K562 (cell line): ENCODE results near the gene DNAJC11. TPM values are rescaled to one million over a fixed set of nuclear protein-coding genes. Genes with fewer than 3 reads are reported as not detected.

ENCODE experiments used
- CBX5 ChIP-seq: IDR thresholded peaks from 2 replicates; pipeline ENCODE4 v1.6.1; 2014; ENCODE audit warnings: low read depth, borderline replicate concordance
- CREBBP ChIP-seq: IDR thresholded peaks from one replicate; pipeline ENCODE4 v1.6.1; 2012; ENCODE audit warnings: low read depth, mild to moderate bottlenecking, control low read depth, inconsistent platforms, low read length
- HDAC8 ChIP-seq: fragments of 450-650 bp; IDR thresholded peaks from 2 replicates; pipeline ENCODE4 v1.6.1; 2016; ENCODE audit warnings: mild to moderate bottlenecking, missing genetic modification characterization, moderate library complexity, missing compliant biosample characterization
- HNRNPH1 ChIP-seq: fragments of 200-400 bp; formaldehyde crosslinking; optimal IDR thresholded peaks from 2 replicates; pipeline ENCODE3; 2017; ENCODE audit warnings: low read depth, mild to moderate bottlenecking, low read length, moderate library complexity
- KAT7 ChIP-seq: sonication (generic); formaldehyde crosslinking; IDR thresholded peaks from 2 replicates; pipeline ENCODE4 v1.8.0; 2022; ENCODE audit warnings: missing genetic modification reagents, mild to moderate bottlenecking, borderline replicate concordance
- KDM2B ChIP-seq: fragments of 250-450 bp; sonication (Bioruptor Pico); IDR thresholded peaks from 2 replicates; pipeline ENCODE4 v1.8.0; 2021; ENCODE audit warnings: mild to moderate bottlenecking, moderate library complexity
- NFRKB ChIP-seq: fragments of 450-650 bp; IDR thresholded peaks from 2 replicates; pipeline ENCODE4 v1.6.1; 2016; ENCODE audit warnings: low read depth
- NUFIP1 ChIP-seq: fragments of 450-650 bp; IDR thresholded peaks from 2 replicates; pipeline ENCODE4 v1.6.1; 2018; ENCODE audit not compliant: partially characterized antibody
- POLR2H ChIP-seq: IDR thresholded peaks from 2 replicates; pipeline ENCODE4 v1.6.1; 2016; ENCODE audit warnings: missing genetic modification characterization, low read depth, mild to moderate bottlenecking, control low read depth, missing compliant biosample characterization, moderate library complexity
- PTBP1 ChIP-seq: fragments of 200-400 bp; formaldehyde crosslinking; IDR thresholded peaks from 2 replicates; pipeline ENCODE4 v1.6.1; 2017; ENCODE audit warnings: low read depth, low read length
- TAF7 ChIP-seq: fragments of 450-650 bp; IDR thresholded peaks from 2 replicates; pipeline ENCODE4 v1.6.1; 2016; ENCODE audit warnings: missing genetic modification characterization, missing compliant biosample characterization
- TEAD2 ChIP-seq: fragments of 450-650 bp; IDR thresholded peaks from 2 replicates; pipeline ENCODE4 v1.6.1; 2016; ENCODE audit warnings: missing genetic modification characterization, control low read depth, missing compliant biosample characterization
- YY1 ChIP-seq, 3 experiments: IDR thresholded peaks; 2 replicates each; pipeline ENCODE4 v1.6.1; 2011; ENCODE audit warnings: low read length in 2 of 3, mild to moderate bottlenecking in 2 of 3, moderate library complexity in 2 of 3, borderline replicate concordance in 1 of 3, control low read depth in 1 of 3, low read depth in 1 of 3; ENCODE audit not compliant: insufficient read depth in 3 of 3, insufficient replicate concordance in 2 of 3, control insufficient read depth in 1 of 3, insufficient read length in 1 of 3; ENCODE audit errors: extremely low read depth in 1 of 3
- ZNF347 ChIP-seq: fragments of 450-650 bp; formaldehyde crosslinking; IDR thresholded peaks from 2 replicates; pipeline ENCODE4 v1.4.0; 2020; ENCODE audit warnings: low read depth, mild to moderate bottlenecking, moderate library complexity
- ZNF507 ChIP-seq: conservative IDR thresholded peaks from 2 replicates; pipeline ENCODE4 v1.6.1; 2017; ENCODE audit warnings: missing genetic modification characterization, missing compliant biosample characterization
- polyA plus RNA-seq, 8 experiments: library from polyadenylated mRNA; depleted of rRNA in 4 of 8; stranded (reverse) in 5 of 8; unstranded in 3 of 8; fragments of >200 nt; fragmentation: Nextera tagmentation in 2 of 8; fragmentation: Illumina TruSeq in 1 of 8; extraction: Ambion mirVana in 2 of 8; extraction: Trizol in 1 of 8; gene quantifications; 2 replicates each; pipeline versions ENCODE4 v1.2.1 to v1.2.3, GENCODE V29; 2011 to 2014; ENCODE audit warnings: inconsistent platforms in 1 of 8, missing spikeins in 1 of 8
- total RNA-seq, 7 experiments: library from RNA; depleted of rRNA in 6 of 7; stranded (reverse); fragments of >200 nt in 6 of 7; fragmentation: Illumina TruSeq in 2 of 7; extraction: Trizol in 2 of 7; gene quantifications; 2 replicates each; pipeline versions ENCODE4 v1.2.1 to v1.2.3, GENCODE V29; 2011 to 2021; ENCODE audit warnings: low replicate concordance in 1 of 7
- TF ChIP-seq, protein P1 (sequence below), 2 experiments: fragments of 150-350 bp in 1 of 2; IDR thresholded peaks; 2 replicates each; pipeline ENCODE4 v1.6.1; 2012 to 2016; ENCODE audit warnings: low read depth in 2 of 2, low read length in 2 of 2, mild to moderate bottlenecking in 1 of 2, moderate library complexity in 1 of 2
- TF ChIP-seq, protein P2 (sequence below): IDR thresholded peaks from 2 replicates; pipeline ENCODE4 v1.6.1; 2014; ENCODE audit warnings: antibody characterized with exemption
- TF ChIP-seq, protein P3 (sequence below): fragments of 250-450 bp; sonication (Bioruptor Pico); IDR thresholded peaks from 2 replicates; pipeline ENCODE4 v1.8.0; 2022; ENCODE audit warnings: moderate library complexity, mild to moderate bottlenecking, inconsistent platforms
- TF ChIP-seq, protein P4 (sequence below): conservative IDR thresholded peaks from 2 replicates; pipeline ENCODE4 v1.6.1; 2011; ENCODE audit warnings: low read depth, mild to moderate bottlenecking, low read length; ENCODE audit not compliant: control insufficient read depth

DNAJC11 gene
- total and polyA plus RNA-seq, 9 of the 15 experiments (the other 6 are each of a cell fraction or from before 2014, with no cell fraction given) = 14.1 to 123 (median 76.6) TPM

DNA sequence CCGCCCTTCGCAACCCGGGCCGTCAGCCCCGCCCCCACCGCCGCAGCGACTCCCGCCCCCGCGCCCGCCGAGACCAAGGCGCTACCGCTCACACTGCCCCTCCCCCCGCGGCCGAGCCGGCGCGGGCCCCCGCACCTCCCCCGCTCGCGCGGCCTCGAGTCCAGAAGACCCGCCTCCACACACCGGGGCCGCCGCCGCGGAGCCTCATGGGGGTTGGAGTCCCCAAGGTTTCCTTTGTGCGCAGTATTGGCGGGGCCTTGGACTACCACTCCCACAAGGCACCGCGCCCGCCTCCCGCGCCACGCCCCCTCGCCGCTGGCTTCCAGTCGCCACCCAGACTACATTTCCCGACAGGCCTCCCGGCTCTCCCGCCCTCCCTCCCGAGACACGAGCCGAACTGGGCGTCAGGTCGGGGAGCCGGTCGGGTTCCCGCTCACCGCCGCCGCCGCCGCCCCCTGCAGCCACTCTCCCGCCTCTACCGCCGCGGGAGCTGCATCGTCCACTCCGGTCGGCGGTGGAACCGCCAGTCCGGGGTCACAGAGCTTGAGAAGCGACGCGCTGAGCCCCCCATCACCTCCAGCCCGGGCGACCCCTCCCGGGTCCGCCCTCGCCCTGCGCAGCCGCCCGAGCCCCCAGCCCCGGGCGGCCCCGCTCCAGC lies 88.1 kb downstream of the DNAJC11 start, which contains the start of gene PHF13 (continued):
- TF ChIP-seq, protein P1, sequence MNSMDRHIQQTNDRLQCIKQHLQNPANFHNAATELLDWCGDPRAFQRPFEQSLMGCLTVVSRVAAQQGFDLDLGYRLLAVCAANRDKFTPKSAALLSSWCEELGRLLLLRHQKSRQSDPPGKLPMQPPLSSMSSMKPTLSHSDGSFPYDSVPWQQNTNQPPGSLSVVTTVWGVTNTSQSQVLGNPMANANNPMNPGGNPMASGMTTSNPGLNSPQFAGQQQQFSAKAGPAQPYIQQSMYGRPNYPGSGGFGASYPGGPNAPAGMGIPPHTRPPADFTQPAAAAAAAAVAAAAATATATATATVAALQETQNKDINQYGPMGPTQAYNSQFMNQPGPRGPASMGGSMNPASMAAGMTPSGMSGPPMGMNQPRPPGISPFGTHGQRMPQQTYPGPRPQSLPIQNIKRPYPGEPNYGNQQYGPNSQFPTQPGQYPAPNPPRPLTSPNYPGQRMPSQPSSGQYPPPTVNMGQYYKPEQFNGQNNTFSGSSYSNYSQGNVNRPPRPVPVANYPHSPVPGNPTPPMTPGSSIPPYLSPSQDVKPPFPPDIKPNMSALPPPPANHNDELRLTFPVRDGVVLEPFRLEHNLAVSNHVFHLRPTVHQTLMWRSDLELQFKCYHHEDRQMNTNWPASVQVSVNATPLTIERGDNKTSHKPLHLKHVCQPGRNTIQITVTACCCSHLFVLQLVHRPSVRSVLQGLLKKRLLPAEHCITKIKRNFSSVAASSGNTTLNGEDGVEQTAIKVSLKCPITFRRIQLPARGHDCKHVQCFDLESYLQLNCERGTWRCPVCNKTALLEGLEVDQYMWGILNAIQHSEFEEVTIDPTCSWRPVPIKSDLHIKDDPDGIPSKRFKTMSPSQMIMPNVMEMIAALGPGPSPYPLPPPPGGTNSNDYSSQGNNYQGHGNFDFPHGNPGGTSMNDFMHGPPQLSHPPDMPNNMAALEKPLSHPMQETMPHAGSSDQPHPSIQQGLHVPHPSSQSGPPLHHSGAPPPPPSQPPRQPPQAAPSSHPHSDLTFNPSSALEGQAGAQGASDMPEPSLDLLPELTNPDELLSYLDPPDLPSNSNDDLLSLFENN (IDR thresholded peaks at IDR 0.05; ENCODE audit: low read depth in 2 of 2, low read length in 2 of 2) = no peak
- TF ChIP-seq KDM2B (CRISPR knock-in tag) (0 out of 2 replicates have a peak, but pooled peaks have one; percentile 49), YY1 (IDR thresholded peaks at IDR 0.05; ENCODE audit: borderline replicate concordance in 1 of 3, control insufficient read depth in 1 of 3, extremely low read depth in 1 of 3, insufficient read depth in 3 of 3, insufficient read length in 1 of 3, insufficient replicate concordance in 2 of 3, low read depth in 1 of 3, low read length in 2 of 3) (peak in 1 of 3 experiments; percentile 26), POLR2H (tag) (no peak; the same call in 1 of the 2 replicates), HDAC8 (tag) (no peak), NFRKB (no peak), CBX5 (no peak), ZNF507 (tag) (no peak), TAF7 (tag) (no peak), HNRNPH1 (no peak), ZNF347 (CRISPR knock-in tag) (no peak), CREBBP (no peak), TEAD2 (tag) (no peak), KAT7 (CRISPR knock-in tag) (no peak), PTBP1 (no peak), NUFIP1 (no peak)
- TF ChIP-seq, protein P2, sequence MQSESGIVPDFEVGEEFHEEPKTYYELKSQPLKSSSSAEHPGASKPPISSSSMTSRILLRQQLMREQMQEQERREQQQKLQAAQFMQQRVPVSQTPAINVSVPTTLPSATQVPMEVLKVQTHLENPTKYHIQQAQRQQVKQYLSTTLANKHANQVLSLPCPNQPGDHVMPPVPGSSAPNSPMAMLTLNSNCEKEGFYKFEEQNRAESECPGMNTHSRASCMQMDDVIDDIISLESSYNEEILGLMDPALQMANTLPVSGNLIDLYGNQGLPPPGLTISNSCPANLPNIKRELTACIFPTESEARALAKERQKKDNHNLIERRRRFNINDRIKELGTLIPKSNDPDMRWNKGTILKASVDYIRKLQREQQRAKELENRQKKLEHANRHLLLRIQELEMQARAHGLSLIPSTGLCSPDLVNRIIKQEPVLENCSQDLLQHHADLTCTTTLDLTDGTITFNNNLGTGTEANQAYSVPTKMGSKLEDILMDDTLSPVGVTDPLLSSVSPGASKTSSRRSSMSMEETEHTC = no peak
- TF ChIP-seq, protein P3, sequence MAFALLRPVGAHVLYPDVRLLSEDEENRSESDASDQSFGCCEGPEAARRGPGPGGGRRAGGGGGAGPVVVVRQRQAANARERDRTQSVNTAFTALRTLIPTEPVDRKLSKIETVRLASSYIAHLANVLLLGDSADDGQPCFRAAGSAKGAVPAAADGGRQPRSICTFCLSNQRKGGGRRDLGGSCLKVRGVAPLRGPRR = no peak
- TF ChIP-seq, protein P4, sequence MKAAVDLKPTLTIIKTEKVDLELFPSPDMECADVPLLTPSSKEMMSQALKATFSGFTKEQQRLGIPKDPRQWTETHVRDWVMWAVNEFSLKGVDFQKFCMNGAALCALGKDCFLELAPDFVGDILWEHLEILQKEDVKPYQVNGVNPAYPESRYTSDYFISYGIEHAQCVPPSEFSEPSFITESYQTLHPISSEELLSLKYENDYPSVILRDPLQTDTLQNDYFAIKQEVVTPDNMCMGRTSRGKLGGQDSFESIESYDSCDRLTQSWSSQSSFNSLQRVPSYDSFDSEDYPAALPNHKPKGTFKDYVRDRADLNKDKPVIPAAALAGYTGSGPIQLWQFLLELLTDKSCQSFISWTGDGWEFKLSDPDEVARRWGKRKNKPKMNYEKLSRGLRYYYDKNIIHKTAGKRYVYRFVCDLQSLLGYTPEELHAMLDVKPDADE = peak; percentile 99
